OCI-LY7 (cell line): ENCODE results near the gene TMEM131L. TPM values are rescaled to one million over a fixed set of nuclear protein-coding genes. Genes with fewer than 3 reads are reported as not detected.

Source experiments
- BruUV-seq: library from RNA; stranded (reverse); fragments of 400-500 nt; replicated peaks from 2 replicates; lab custom pipeline; 2021; lab: Mats Ljungman, UMichigan
- CTCF ChIA-PET: fragments of 300-600 bp; sonication (Branson Sonifier 250); formaldehyde crosslinking; loops from one replicate; lab custom pipeline; 2022; ENCODE audit warnings: antibody characterized with exemption; ENCODE audit not compliant: unreplicated experiment; lab: Charles Lee
- POLR2A ChIA-PET: fragments of 300-600 bp; sonication (Branson Sonifier 250); formaldehyde crosslinking; loops from one replicate; lab custom pipeline; 2022; ENCODE audit warnings: antibody characterized with exemption; lab: Charles Lee
- DNase-seq: peaks from one replicate; pipeline ENCODE4 v3.0.0-alpha.2; 2015; ENCODE audit warnings: low spot score
- H2AFZ ChIP-seq: fragments of 200-600 bp; sonication (generic), shearing (Covaris generic); 2 replicates; pipeline ENCODE4 v1.6.1; 2014; ENCODE audit warnings: mild to moderate bottlenecking, antibody characterized with exemption, low read length, moderate library complexity
- H3K27ac ChIP-seq: fragments of 200-600 bp; sonication (generic); 2 replicates; pipeline ENCODE4 v1.5.1; 2014; ENCODE audit warnings: mixed run types, low read depth, mild to moderate bottlenecking, moderate library complexity, low read length, inconsistent platforms; ENCODE audit not compliant: poor library complexity, severe bottlenecking
- H3K36me3 ChIP-seq: fragments of 200-600 bp; sonication (generic); 2 replicates; pipeline ENCODE4 v1.6.1; 2014; ENCODE audit warnings: mild to moderate bottlenecking, antibody characterized with exemption, low read length, moderate library complexity, mixed read lengths; ENCODE audit not compliant: insufficient read depth
- H3K4me1 ChIP-seq: fragments of 200-600 bp; sonication (generic); 2 replicates; pipeline ENCODE4 v1.5.1; 2014; ENCODE audit warnings: mild to moderate bottlenecking, low read length; ENCODE audit not compliant: insufficient read depth, poor library complexity, severe bottlenecking
- H3K4me2 ChIP-seq: fragments of 200-600 bp; sonication (generic); 2 replicates; pipeline ENCODE4 v1.6.1; 2014; ENCODE audit warnings: mild to moderate bottlenecking, low read length
- H3K4me3 ChIP-seq: fragments of 200-600 bp; sonication (generic); 2 replicates; pipeline ENCODE4 v1.5.1; 2014; ENCODE audit warnings: mild to moderate bottlenecking, low read depth, low read length; ENCODE audit not compliant: poor library complexity, severe bottlenecking
- H3K79me2 ChIP-seq: fragments of 200-600 bp; sonication (generic); 2 replicates; pipeline ENCODE4 v1.6.1; 2016; ENCODE audit warnings: low read depth, mild to moderate bottlenecking, low read length, moderate library complexity, mixed read lengths; ENCODE audit not compliant: insufficient read depth
- H3K9me2 ChIP-seq: fragments of 200-600 bp; sonication (generic); 2 replicates; pipeline ENCODE4 v1.6.1; 2016; ENCODE audit warnings: mild to moderate bottlenecking, low read length, mixed read lengths; ENCODE audit not compliant: insufficient read depth
- H3K9me3 ChIP-seq: fragments of 200-600 bp; sonication (generic); 2 replicates; pipeline ENCODE4 v1.6.1; 2014; ENCODE audit warnings: mild to moderate bottlenecking, mixed run types, low read length, mixed read lengths
- H4K20me1 ChIP-seq: fragments of 200-600 bp; sonication (generic); 2 replicates; pipeline ENCODE4 v1.6.1; 2014; ENCODE audit warnings: mild to moderate bottlenecking, antibody characterized with exemption, low read length, moderate library complexity, mixed read lengths; ENCODE audit not compliant: insufficient read depth
- CTCF ChIP-seq: fragments of 200-600 bp; sonication (generic); conservative IDR thresholded peaks from 2 replicates; pipeline ENCODE4 v1.5.1; 2014; ENCODE audit warnings: mild to moderate bottlenecking, antibody characterized with exemption, low read length, moderate library complexity, mixed read lengths
- EZH2phosphoT487 ChIP-seq: fragments of 200-600 bp; sonication (generic); IDR thresholded peaks from 2 replicates; pipeline ENCODE4 v1.6.1; 2018; ENCODE audit warnings: low read depth, borderline replicate concordance, mild to moderate bottlenecking, mixed run types, antibody characterized with exemption, low read length, moderate library complexity, mixed read lengths
- intact Hi-C: fragments of 100-400 bp; cut with micrococcal nuclease; formaldehyde crosslinking; loops from one replicate; pipeline ENCODE4 v1.10.0; 2022; ENCODE audit not compliant: unreplicated experiment
- total RNA-seq, 2 experiments: library from RNA; depleted of rRNA in 1 of 2; stranded (reverse); fragments of >200 nt in 1 of 2; shearing (Covaris generic) in 1 of 2; gene quantifications; 2 replicates each; pipeline ENCODE4 v1.2.3, GENCODE V29; 2014 to 2022

TMEM131L gene
- total RNA-seq, 2 experiments from 2014 or later, result 133 to 148 TPM

GRCh38 chr4:153485359-153485758 lies 19.2 kb downstream of the TMEM131L start:
- H3K79me2 ChIP-seq, result peaks cover 100% of the 10 kb centered on the region
- H2AFZ ChIP-seq, result no peak overlapping the region
- peak overlapping the region; percentile 49 for H3K27ac ChIP-seq
- ChIA-PET CTCF (interaction anchor here (1.9 kb wide), 1 partner anchor 12 kb away, joined by 9 read pairs; no protein-coding TSS in a partner anchor), POLR2A (interaction anchor here (1.3 to 2.7 kb wide), 3 partner anchors 10 to 12 kb away, joined by 4 to 15 read pairs (median 8); no protein-coding TSS in a partner anchor)
- intact Hi-C loops, result no loop called here
- no peak for DNase-seq
- no peaks in the 10 kb centered on the region for H3K9me3 ChIP-seq
- TF ChIP-seq CTCF (no peak), EZH2phosphoT487 (no peak)
- peak overlapping the region; percentile 66 for H3K4me2 ChIP-seq
- BruUV-seq, result no TSS peak
- H3K4me3 ChIP-seq, result no peak overlapping the region
- H3K4me1 ChIP-seq, result peaks cover 92% of the 10 kb centered on the region
- peaks cover 72% of the 10 kb centered on the region for H4K20me1 ChIP-seq
- peaks cover 94% of the 10 kb centered on the region for H3K36me3 ChIP-seq
- no peaks in the 10 kb centered on the region for H3K9me2 ChIP-seq

GRCh38 chr4:153485860-153486259 lies 19.7 kb downstream of the TMEM131L start:
- TF ChIP-seq CTCF (no peak), EZH2phosphoT487 (no peak)
- BruUV-seq, result TSS peak; percentile 5

More at GRCh38 chr4:153485860-153486259, 19.7 kb downstream of the TMEM131L start:
- H2AFZ ChIP-seq, result no peak overlapping the region
- DNase-seq, result no peak
- H3K79me2 ChIP-seq, result peaks cover 100% of the 10 kb centered on the region
- H3K4me1 ChIP-seq, result peaks cover 92% of the 10 kb centered on the region
- peaks cover 71% of the 10 kb centered on the region for H4K20me1 ChIP-seq
- H3K9me2 ChIP-seq, result no peaks in the 10 kb centered on the region
- H3K27ac ChIP-seq, result peak overlapping the region; percentile 49
- H3K9me3 ChIP-seq, result no peaks in the 10 kb centered on the region
- peak overlapping the region; percentile 66 for H3K4me2 ChIP-seq
- ChIA-PET POLR2A (interaction anchor here (0.7 to 2.7 kb wide), 8 partner anchors 9 to 55 kb away, joined by 4 to 15 read pairs (median 4); no protein-coding TSS in a partner anchor), CTCF (interaction anchor here (1.1 to 1.9 kb wide), 2 partner anchors 10 to 12 kb away, joined by 3 to 9 read pairs; no protein-coding TSS in a partner anchor)
- peaks cover 92% of the 10 kb centered on the region for H3K36me3 ChIP-seq
- intact Hi-C loops, result no loop called here
- peak overlapping the region; percentile 32 for H3K4me3 ChIP-seq
